Measurements from ENCODE around the gene TSPAN31.
"Not testable (repeated sequence)": the region's sequence is repeated elsewhere in the genome, so short reads cannot be mapped to it uniquely, and the experiment has no call there.

TSPAN31 gene

GRCh38 chr12:57744777-57745484 is at the start of gene TSPAN31:
TSPAN31 (plus strand) TSS chr12:57745039; CDS start chr12:57745155, 116 bp downstream.
- H3K4me3 Mint-ChIP-seq, result peak within 1 kb of the TSS; percentile 87
- peaks cover 35% of the 10 kb centered on the region for H3K36me3 Mint-ChIP-seq
- peak within 1 kb of the TSS; percentile 93 for H3K27ac Mint-ChIP-seq
- CTCF ChIA-PET, result interaction anchor here (0.8 to 2.0 kb wide), 3 partner anchors 11 to 50 kb away, joined by 3 to 6 read pairs (median 3); partner anchors contain the start of gene OS9
- peaks cover 55% of the 10 kb centered on the region for H3K4me1 Mint-ChIP-seq
- DNase-seq, result peak; percentile 98
- H3K27me3 Mint-ChIP-seq, result no peaks in the 10 kb centered on the region
- H3K9me3 Mint-ChIP-seq, result no peaks in the 10 kb centered on the region

GRCh38 chr12:57695770-57696432 is 48.9 kb upstream of the TSPAN31 start:
- H3K9me3 Mint-ChIP-seq, result no peaks in the 10 kb centered on the region
- no peak overlapping the region for H3K27ac Mint-ChIP-seq
- DNase-seq, result no peak
- H3K4me3 Mint-ChIP-seq, result peak overlapping the region; percentile 37
- peaks cover 39% of the 10 kb centered on the region for H3K36me3 Mint-ChIP-seq
- no peaks in the 10 kb centered on the region for H3K27me3 Mint-ChIP-seq
- peaks cover 5% of the 10 kb centered on the region for H3K4me1 Mint-ChIP-seq
- CTCF ChIA-PET, result no interaction called here

- no peaks in the 10 kb centered on the region for H3K9me3 Mint-ChIP-seq
- H3K27me3 Mint-ChIP-seq, result no peaks in the 10 kb centered on the region
- CTCF ChIA-PET, result no interaction called here
- peak overlapping the region; percentile 2 for H3K4me3 Mint-ChIP-seq
- peak overlapping the region; percentile 7 for H3K27ac Mint-ChIP-seq
- DNase-seq, result no peak
- peaks cover 40% of the 10 kb centered on the region for H3K36me3 Mint-ChIP-seq
- peaks cover 5% of the 10 kb centered on the region for H3K4me1 Mint-ChIP-seq
These were observed 47.8 kb upstream of the TSPAN31 start for GRCh38 chr12:57697076-57697475.

- Mint-ChIP-seq H3K9me3 (peaks cover 5% of the 10 kb centered on the region), H3K27me3 (no peaks in the 10 kb centered on the region), H3K36me3 (peaks cover 53% of the 10 kb centered on the region), H3K4me3 (no peak overlapping the region), H3K4me1 (peaks cover 5% of the 10 kb centered on the region), H3K27ac (no peak overlapping the region)
- no peak for DNase-seq
- CTCF ChIA-PET, result no interaction called here
These were observed 46.4 kb upstream of the TSPAN31 start for GRCh38 chr12:57698414-57698813.

- CTCF ChIA-PET, result no interaction called here
- Mint-ChIP-seq H3K36me3 (peaks cover 66% of the 10 kb centered on the region), H3K4me1 (peaks cover 5% of the 10 kb centered on the region), H3K27me3 (no peaks in the 10 kb centered on the region), H3K9me3 (peaks cover 11% of the 10 kb centered on the region), H3K4me3 (no peak overlapping the region), H3K27ac (no peak overlapping the region)
- DNase-seq, result no peak
These were observed 44.5 kb upstream of the TSPAN31 start for GRCh38 chr12:57700317-57700716.

GRCh38 chr12:57707250-57707649 is 37.6 kb upstream of the TSPAN31 start:
- Mint-ChIP-seq H3K4me3 (no peak overlapping the region), H3K27ac (no peak overlapping the region), H3K9me3 (peaks cover 11% of the 10 kb centered on the region), H3K27me3 (no peaks in the 10 kb centered on the region), H3K36me3 (peaks cover 56% of the 10 kb centered on the region), H3K4me1 (peaks cover 5% of the 10 kb centered on the region)
- CTCF ChIA-PET, result interaction anchor here (0.9 to 1.3 kb wide), 2 partner anchors 14 to 52 kb away, joined by 3 read pairs; no protein-coding TSS in a partner anchor
- DNase-seq, result no peak

- H3K4me1 Mint-ChIP-seq, result peaks cover 5% of the 10 kb centered on the region
- H3K27ac Mint-ChIP-seq, result no peak overlapping the region
- CTCF ChIA-PET, result interaction anchor here (0.6 kb wide), 1 partner anchor 495 kb away, joined by 3 read pairs; no protein-coding TSS in a partner anchor
- peaks cover 6% of the 10 kb centered on the region for H3K9me3 Mint-ChIP-seq
- DNase-seq, result no peak
- no peak overlapping the region for H3K4me3 Mint-ChIP-seq
- no peaks in the 10 kb centered on the region for H3K27me3 Mint-ChIP-seq
- H3K36me3 Mint-ChIP-seq, result peaks cover 50% of the 10 kb centered on the region
These were observed 36.5 kb upstream of the TSPAN31 start for GRCh38 chr12:57708296-57708695.

- no peak for DNase-seq
- CTCF ChIA-PET, result no interaction called here
- Mint-ChIP-seq H3K36me3 (peaks cover 39% of the 10 kb centered on the region), H3K4me1 (peaks cover 6% of the 10 kb centered on the region), H3K27ac (no peak overlapping the region), H3K4me3 (no peak overlapping the region), H3K27me3 (no peaks in the 10 kb centered on the region), H3K9me3 (no peaks in the 10 kb centered on the region)
These were observed 32.1 kb upstream of the TSPAN31 start for GRCh38 chr12:57712701-57713100.

- H3K27ac Mint-ChIP-seq, result no peak overlapping the region
- no peak overlapping the region for H3K4me3 Mint-ChIP-seq
- H3K36me3 Mint-ChIP-seq, result peaks cover 44% of the 10 kb centered on the region
- no peak for DNase-seq
- H3K4me1 Mint-ChIP-seq, result peaks cover 8% of the 10 kb centered on the region
- H3K27me3 Mint-ChIP-seq, result no peaks in the 10 kb centered on the region
- no peaks in the 10 kb centered on the region for H3K9me3 Mint-ChIP-seq
- CTCF ChIA-PET, result no interaction called here
These were observed 31.6 kb upstream of the TSPAN31 start for GRCh38 chr12:57713209-57713608.

- not testable (repeated sequence) for H3K9me3 Mint-ChIP-seq, H3K4me3 Mint-ChIP-seq, H3K27me3 Mint-ChIP-seq, H3K27ac Mint-ChIP-seq, DNase-seq, H3K4me1 Mint-ChIP-seq
- CTCF ChIA-PET, result interaction anchor here (0.7 kb wide), 1 partner anchor 132 kb away, joined by 3 read pairs; no protein-coding TSS in a partner anchor
- peaks cover 50% of the 10 kb centered on the region for H3K36me3 Mint-ChIP-seq
These were observed 29.6 kb upstream of the TSPAN31 start for GRCh38 chr12:57715036-57715748.

- CTCF ChIA-PET, result interaction anchor here (0.7 kb wide), 1 partner anchor 133 kb away, joined by 3 read pairs; no protein-coding TSS in a partner anchor
- H3K27me3 Mint-ChIP-seq, result no peaks in the 10 kb centered on the region
- no peak overlapping the region for H3K4me3 Mint-ChIP-seq
- no peaks in the 10 kb centered on the region for H3K9me3 Mint-ChIP-seq
- no peak for DNase-seq
- no peak overlapping the region for H3K27ac Mint-ChIP-seq
- peaks cover 48% of the 10 kb centered on the region for H3K36me3 Mint-ChIP-seq
- H3K4me1 Mint-ChIP-seq, result peaks cover 3% of the 10 kb centered on the region
These were observed 29.1 kb upstream of the TSPAN31 start for GRCh38 chr12:57715786-57716185.

GRCh38 chr12:57716305-57716704 is 28.5 kb upstream of the TSPAN31 start:
- CTCF ChIA-PET, result no interaction called here
- Mint-ChIP-seq H3K36me3 (peaks cover 51% of the 10 kb centered on the region), H3K4me1 (peaks cover 3% of the 10 kb centered on the region), H3K9me3 (no peaks in the 10 kb centered on the region), H3K4me3 (no peak overlapping the region), H3K27me3 (no peaks in the 10 kb centered on the region), H3K27ac (no peak overlapping the region)
- no peak for DNase-seq

- no peak overlapping the region for H3K4me3 Mint-ChIP-seq
- H3K27me3 Mint-ChIP-seq, result no peaks in the 10 kb centered on the region
- no peak overlapping the region for H3K27ac Mint-ChIP-seq
- DNase-seq, result no peak
- H3K9me3 Mint-ChIP-seq, result no peaks in the 10 kb centered on the region
- CTCF ChIA-PET, result no interaction called here
- H3K36me3 Mint-ChIP-seq, result peaks cover 50% of the 10 kb centered on the region
- H3K4me1 Mint-ChIP-seq, result peaks cover 3% of the 10 kb centered on the region
These were observed 27.7 kb upstream of the TSPAN31 start for GRCh38 chr12:57717131-57717530.

GRCh38 chr12:57717846-57718640 is 26.8 kb upstream of the TSPAN31 start:
- Mint-ChIP-seq H3K27me3 (no peaks in the 10 kb centered on the region), H3K27ac (peak overlapping the region; percentile 11), H3K4me3 (no peak overlapping the region), H3K4me1 (peaks cover 3% of the 10 kb centered on the region), H3K9me3 (no peaks in the 10 kb centered on the region), H3K36me3 (peaks cover 47% of the 10 kb centered on the region)
- CTCF ChIA-PET, result no interaction called here
- no peak for DNase-seq
